HepG2 (cell line): ENCODE data around the gene MRPL28. TPM values are rescaled to one million over a fixed set of nuclear protein-coding genes. Genes with fewer than 3 reads are reported as not detected.

Experiments
- BCL6 ChIP-seq: IDR thresholded peaks from 2 replicates; pipeline ENCODE4 v1.6.1; 2016; ENCODE audit warnings: missing genetic modification reagents, missing compliant biosample characterization
- HDAC1 ChIP-seq: sonication (generic); formaldehyde crosslinking; IDR thresholded peaks from 2 replicates; pipeline ENCODE4 v1.5.1; 2020; ENCODE audit warnings: mild to moderate bottlenecking, missing genetic modification reagents
- POLR2A ChIP-seq, 2 experiments: IDR thresholded peaks; 2 replicates each; pipeline ENCODE4 v1.6.1; 2011; ENCODE audit warnings: low read depth in 2 of 2, low read length in 2 of 2, mild to moderate bottlenecking in 1 of 2, moderate library complexity in 1 of 2; ENCODE audit not compliant: insufficient read depth in 1 of 2
- POLR2AphosphoS2 ChIP-seq: IDR thresholded peaks from 2 replicates; pipeline ENCODE4 v1.6.1; 2011; ENCODE audit warnings: low read depth, low read length, improper control_type of control experiment
- SALL1 ChIP-seq: sonication (generic); formaldehyde crosslinking; IDR thresholded peaks from 2 replicates; pipeline ENCODE4 v1.8.0; 2022; ENCODE audit warnings: mild to moderate bottlenecking, missing genetic modification reagents
- SMAD1 ChIP-seq: sonication (generic); formaldehyde crosslinking; IDR thresholded peaks from 2 replicates; pipeline ENCODE4 v1.4.0; 2020; ENCODE audit warnings: missing genetic modification reagents, low read depth, mild to moderate bottlenecking, borderline replicate concordance
- SP5 ChIP-seq: IDR thresholded peaks from 2 replicates; pipeline ENCODE4 v1.6.1; 2016; ENCODE audit warnings: low read depth, borderline replicate concordance
- TARDBP ChIP-seq: sonication (generic); formaldehyde crosslinking; IDR thresholded peaks from 2 replicates; pipeline ENCODE4 v1.8.0; 2022; ENCODE audit warnings: mild to moderate bottlenecking, missing genetic modification reagents
- TBX2 ChIP-seq: sonication (generic); formaldehyde crosslinking; IDR thresholded peaks from 2 replicates; pipeline ENCODE4 v1.5.0; 2020; ENCODE audit warnings: missing genetic modification reagents, mild to moderate bottlenecking, borderline replicate concordance
- TCF12 ChIP-seq, 2 experiments: fragments of 450-650 bp in 1 of 2; sonication (generic) in 1 of 2; formaldehyde crosslinking in 1 of 2; IDR thresholded peaks; 2 replicates each; pipeline versions ENCODE4 v1.6.1 to v1.8.0; 2017 to 2022; ENCODE audit warnings: antibody characterized with exemption in 1 of 2, mild to moderate bottlenecking in 1 of 2, missing genetic modification reagents in 1 of 2, moderate library complexity in 1 of 2
- TOPORS ChIP-seq: sonication (generic); formaldehyde crosslinking; IDR thresholded peaks from 2 replicates; pipeline ENCODE4 v1.8.0; 2023; ENCODE audit warnings: mild to moderate bottlenecking, missing genetic modification reagents
- XRCC5 ChIP-seq: fragments of 200-400 bp; formaldehyde crosslinking; optimal IDR thresholded peaks from 2 replicates; pipeline ENCODE3; 2017; ENCODE audit warnings: mild to moderate bottlenecking, low read length
- ZBTB37 ChIP-seq: sonication (generic); formaldehyde crosslinking; IDR thresholded peaks from 2 replicates; pipeline ENCODE4 v1.4.0; 2020; ENCODE audit warnings: mild to moderate bottlenecking, missing genetic modification reagents
- ZNF280B ChIP-seq: sonication (generic); formaldehyde crosslinking; IDR thresholded peaks from 2 replicates; pipeline ENCODE4 v1.5.0; 2020; ENCODE audit warnings: missing genetic modification reagents, mild to moderate bottlenecking, borderline replicate concordance
- ZNF564 ChIP-seq: sonication (generic); formaldehyde crosslinking; IDR thresholded peaks from 2 replicates; pipeline ENCODE4 v1.8.1; 2023; ENCODE audit warnings: mild to moderate bottlenecking, missing genetic modification reagents
- ZNF605 ChIP-seq: sonication (generic); formaldehyde crosslinking; IDR thresholded peaks from 2 replicates; pipeline ENCODE4 v1.8.0; 2022; ENCODE audit warnings: mild to moderate bottlenecking, missing genetic modification reagents
- ZNF878 ChIP-seq: sonication (generic); formaldehyde crosslinking; IDR thresholded peaks from 2 replicates; pipeline ENCODE4 v1.8.1; 2023; ENCODE audit warnings: mild to moderate bottlenecking, missing genetic modification reagents, moderate library complexity
- ZSCAN20 ChIP-seq: sonication (generic); formaldehyde crosslinking; IDR thresholded peaks from 2 replicates; pipeline ENCODE4 v1.4.0; 2020; ENCODE audit warnings: missing genetic modification reagents, mild to moderate bottlenecking, borderline replicate concordance
- polyA plus RNA-seq, 8 experiments: library from polyadenylated mRNA; depleted of rRNA in 3 of 8; stranded (reverse) in 7 of 8; unstranded in 1 of 8; fragments of >200 nt; fragmentation: Illumina TruSeq in 4 of 8; extraction: Trizol in 4 of 8; gene quantifications; 2 replicates each; pipeline versions ENCODE4 v1.2.1 to v1.2.3, GENCODE V29; 2011 to 2016; ENCODE audit warnings: low read depth in 4 of 8, missing spikeins in 1 of 8, mixed read lengths in 1 of 8; ENCODE audit not compliant: insufficient read depth in 1 of 8
- total RNA-seq, 5 experiments: library from RNA; depleted of rRNA; stranded (reverse); fragments of >200 nt; fragmentation: Illumina TruSeq; extraction: Trizol; gene quantifications; 2 replicates each; pipeline ENCODE4 v1.2.3, GENCODE V29; 2016; ENCODE audit warnings: low read depth in 1 of 5
- TF ChIP-seq, protein P1 (sequence below): sonication (generic); formaldehyde crosslinking; IDR thresholded peaks from 2 replicates; pipeline ENCODE4 v1.5.1; 2020; ENCODE audit warnings: missing genetic modification reagents, mild to moderate bottlenecking, borderline replicate concordance
- TF ChIP-seq, protein P2 (sequence below): sonication (generic); formaldehyde crosslinking; IDR thresholded peaks from 2 replicates; pipeline ENCODE4 v1.5.0; 2020; ENCODE audit warnings: missing genetic modification reagents

The MRPL28 gene
- total and polyA plus RNA-seq, 2 of the 13 experiments (the other 11 are each of a cell fraction or from before 2014, with no cell fraction given): 114 to 135 TPM

- TF ChIP-seq ZNF280B (CRISPR knock-in tag): peak; percentile 55; the same call in 1 of the 2 replicates
- 0 out of 2 replicates have a peak, but pooled peaks have one; percentile 49 for TF ChIP-seq TARDBP (CRISPR knock-in tag)
- 0 out of 2 replicates have a peak, but pooled peaks have one; percentile 11 for TF ChIP-seq SP5 (CRISPR knock-in tag)
- TF ChIP-seq ZNF878 (CRISPR knock-in tag): no peak
- peak; percentile 81; the same call in 1 of the 2 replicates for TF ChIP-seq ZSCAN20 (CRISPR knock-in tag)
- 0 out of 2 replicates have a peak, but pooled peaks have one; percentile 34 for TF ChIP-seq ZBTB37 (CRISPR knock-in tag)
- TF ChIP-seq ZNF605 (CRISPR knock-in tag): no peak; the same call in 1 of the 2 replicates
- TF ChIP-seq POLR2A (IDR thresholded peaks at IDR 0.05; ENCODE audit: insufficient read depth in 1 of 2, low read depth in 2 of 2, low read length in 2 of 2): peak in 1 of 2 experiments; percentile 45; a peak in 1 of 4 replicates
- TF ChIP-seq HDAC1: peak; percentile 78
- TF ChIP-seq TOPORS (CRISPR knock-in tag): no peak
- TF ChIP-seq SMAD1 (CRISPR knock-in tag): 0 out of 2 replicates have a peak, but pooled peaks have one; percentile 19
- peak; percentile 95 for TF ChIP-seq TBX2
- peak; percentile 53; the same call in 1 of the 2 replicates for TF ChIP-seq SALL1 (CRISPR knock-in tag)
- no peak for TF ChIP-seq TCF12 (IDR thresholded peaks at IDR 0.05)
- TF ChIP-seq TCF12 (CRISPR knock-in tag; IDR thresholded peaks at IDR 0.05): 0 out of 2 replicates have a peak, but pooled peaks have one; percentile 15
- TF ChIP-seq XRCC5: no peak
- TF ChIP-seq ZNF564 (CRISPR knock-in tag): no peak
- TF ChIP-seq, protein P1, sequence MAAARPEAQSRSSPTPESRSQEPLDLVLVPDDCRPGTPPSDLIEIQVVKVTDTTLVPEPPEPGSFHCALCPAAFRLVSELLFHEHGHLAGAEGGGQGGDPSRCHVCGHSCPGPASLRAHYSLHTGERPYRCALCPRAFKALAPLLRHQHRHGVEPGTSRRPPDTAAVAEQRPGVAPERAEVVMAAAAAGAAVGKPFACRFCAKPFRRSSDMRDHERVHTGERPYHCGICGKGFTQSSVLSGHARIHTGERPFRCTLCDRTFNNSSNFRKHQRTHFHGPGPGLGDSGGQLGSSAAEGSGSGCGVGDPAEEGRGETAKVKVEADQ (CRISPR knock-in tag): no peak
- no peak for TF ChIP-seq POLR2AphosphoS2
- TF ChIP-seq, protein P2, sequence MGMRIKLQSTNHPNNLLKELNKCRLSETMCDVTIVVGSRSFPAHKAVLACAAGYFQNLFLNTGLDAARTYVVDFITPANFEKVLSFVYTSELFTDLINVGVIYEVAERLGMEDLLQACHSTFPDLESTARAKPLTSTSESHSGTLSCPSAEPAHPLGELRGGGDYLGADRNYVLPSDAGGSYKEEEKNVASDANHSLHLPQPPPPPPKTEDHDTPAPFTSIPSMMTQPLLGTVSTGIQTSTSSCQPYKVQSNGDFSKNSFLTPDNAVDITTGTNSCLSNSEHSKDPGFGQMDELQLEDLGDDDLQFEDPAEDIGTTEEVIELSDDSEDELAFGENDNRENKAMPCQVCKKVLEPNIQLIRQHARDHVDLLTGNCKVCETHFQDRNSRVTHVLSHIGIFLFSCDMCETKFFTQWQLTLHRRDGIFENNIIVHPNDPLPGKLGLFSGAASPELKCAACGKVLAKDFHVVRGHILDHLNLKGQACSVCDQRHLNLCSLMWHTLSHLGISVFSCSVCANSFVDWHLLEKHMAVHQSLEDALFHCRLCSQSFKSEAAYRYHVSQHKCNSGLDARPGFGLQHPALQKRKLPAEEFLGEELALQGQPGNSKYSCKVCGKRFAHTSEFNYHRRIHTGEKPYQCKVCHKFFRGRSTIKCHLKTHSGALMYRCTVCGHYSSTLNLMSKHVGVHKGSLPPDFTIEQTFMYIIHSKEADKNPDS: peak; percentile 6; the same call in 1 of the 2 replicates
- 0 out of 2 replicates have a peak, but pooled peaks have one; percentile 8 for TF ChIP-seq BCL6 (CRISPR knock-in tag)
- TF ChIP-seq, all 625 proteins: peak for 78
These were observed 10.3 kb downstream of the MRPL28 start (continued) for GRCh38 chr16:359871-360697.
